Activated CD8-positive, alpha-beta T cell treated with anti-CD3 and anti-CD28 coated beads, Interleukin-2, amount 10 ng/mL, durations not matched to agents 7 days and 5 days (primary cell): ENCODE results near the gene RASSF3. TPM values are rescaled to one million over a fixed set of nuclear protein-coding genes. Genes with fewer than 3 reads are reported as not detected.

Experiments used
- ATAC-seq: fragments of 150-1000 bp; cut with Tn5 transposase; one replicate; pipeline ENCODE4 v1.10.0; 2021; ENCODE audit warnings: moderate library complexity
- CTCF ChIA-PET: fragments of 350-600 bp; sonication (Branson Sonifier 250); formaldehyde crosslinking; loops from one replicate; lab custom pipeline; 2021; ENCODE audit warnings: antibody characterized with exemption; lab: Charles Lee
- POLR2A ChIA-PET: fragments of 350-600 bp; sonication (Branson Sonifier 250); formaldehyde crosslinking; loops from one replicate; lab custom pipeline; 2021; ENCODE audit warnings: antibody characterized with exemption; lab: Charles Lee
- DNase-seq: peaks from one replicate; pipeline ENCODE4 v3.0.0-alpha.2; 2020
- H3K27ac Mint-ChIP-seq: one replicate; pipeline ENCODE4 v1.8.0; 2021; ENCODE audit warnings: mild to moderate bottlenecking, mixed read lengths
- H3K27me3 Mint-ChIP-seq: one replicate; pipeline ENCODE4 v1.8.0; 2021; ENCODE audit warnings: low read depth, mixed read lengths
- H3K36me3 Mint-ChIP-seq: one replicate; pipeline ENCODE4 v1.8.0; 2021; ENCODE audit warnings: low read depth, mixed read lengths
- H3K4me1 Mint-ChIP-seq: one replicate; pipeline ENCODE4 v1.8.0; 2021; ENCODE audit warnings: low read depth, mixed read lengths
- H3K4me3 Mint-ChIP-seq: one replicate; pipeline ENCODE4 v1.8.0; 2021; ENCODE audit warnings: mild to moderate bottlenecking, mixed read lengths
- H3K9me3 Mint-ChIP-seq: one replicate; pipeline ENCODE4 v1.8.0; 2022; ENCODE audit warnings: mixed read lengths; ENCODE audit not compliant: insufficient read depth
- total RNA-seq, 2 experiments: library from RNA; stranded (reverse); gene quantifications; one replicate each; pipeline ENCODE4 v1.2.3, GENCODE V29; 2021

The RASSF3 gene
- total RNA-seq, 2 experiments from 2014 or later: 61.7 to 63.7 TPM

- ChIA-PET CTCF (interaction anchor here (0.8 to 1.5 kb wide), 8 partner anchors 8 to 111 kb away, joined by 3 to 7 read pairs (median 4); no protein-coding TSS in a partner anchor), POLR2A (interaction anchor here (0.5 to 1.6 kb wide), 6 partner anchors 10 to 49 kb away, joined by 3 to 5 read pairs (median 3); no protein-coding TSS in a partner anchor)
- Mint-ChIP-seq H3K9me3 (no peaks in the 10 kb centered on the region), H3K27me3 (no peaks in the 10 kb centered on the region), H3K4me1 (peaks cover 60% of the 10 kb centered on the region), H3K27ac (no peak overlapping the region), H3K36me3 (peaks cover 28% of the 10 kb centered on the region), H3K4me3 (no peak overlapping the region)
- DNase-seq (no peak), ATAC-seq (no peak)
These were observed 50.1 kb downstream of the RASSF3 start for GRCh38 chr12:64660237-64661018.

- ChIA-PET POLR2A (no interaction called here), CTCF (interaction anchor here (1.6 to 2.0 kb wide), 2 partner anchors 21 to 114 kb away, joined by 3 to 7 read pairs; no protein-coding TSS in a partner anchor)
- ATAC-seq (no peak), DNase-seq (no peak)
- Mint-ChIP-seq H3K4me3 (no peak overlapping the region), H3K27ac (no peak overlapping the region), H3K36me3 (peaks cover 23% of the 10 kb centered on the region), H3K9me3 (no peaks in the 10 kb centered on the region), H3K4me1 (peaks cover 72% of the 10 kb centered on the region), H3K27me3 (no peaks in the 10 kb centered on the region)
These were observed 52.7 kb downstream of the RASSF3 start for GRCh38 chr12:64663015-64663414.

GRCh38 chr12:64665514-64665913, 55.2 kb downstream of the RASSF3 start:
- Mint-ChIP-seq H3K27ac (peak overlapping the region; percentile 60), H3K36me3 (peaks cover 15% of the 10 kb centered on the region), H3K9me3 (no peaks in the 10 kb centered on the region), H3K4me3 (peak overlapping the region; percentile 40), H3K27me3 (no peaks in the 10 kb centered on the region), H3K4me1 (peaks cover 74% of the 10 kb centered on the region)
- CTCF ChIA-PET: interaction anchor here (0.6 to 1.4 kb wide), 4 partner anchors 9 to 78 kb away, joined by 3 to 5 read pairs (median 4); no protein-coding TSS in a partner anchor
- ATAC-seq: peak; percentile 23
- POLR2A ChIA-PET: interaction anchor here (0.5 to 0.9 kb wide), 2 partner anchors 24 to 55 kb away, joined by 3 read pairs; partner anchors contain the start of gene RASSF3
- DNase-seq: peak; percentile 52

GRCh38 chr12:64666054-64666914, 56.0 kb downstream of the RASSF3 start:
- Mint-ChIP-seq H3K27ac (peak overlapping the region; percentile 60), H3K4me3 (peak overlapping the region; percentile 40), H3K27me3 (no peaks in the 10 kb centered on the region), H3K9me3 (no peaks in the 10 kb centered on the region), H3K4me1 (peaks cover 75% of the 10 kb centered on the region), H3K36me3 (peaks cover 12% of the 10 kb centered on the region)
- DNase-seq (no peak), ATAC-seq (no peak)
- POLR2A ChIA-PET: interaction anchor here (0.9 kb wide), 1 partner anchor 56 kb away, joined by 3 read pairs; the partner anchor contains the start of gene RASSF3
- CTCF ChIA-PET: interaction anchor here (0.6 to 1.4 kb wide), 4 partner anchors 8 to 77 kb away, joined by 3 to 5 read pairs (median 4); no protein-coding TSS in a partner anchor

GRCh38 chr12:64667793-64668192, 57.5 kb downstream of the RASSF3 start:
- Mint-ChIP-seq H3K4me1 (peaks cover 78% of the 10 kb centered on the region), H3K36me3 (peaks cover 14% of the 10 kb centered on the region), H3K4me3 (peak overlapping the region; percentile 87), H3K27ac (peak overlapping the region; percentile 98), H3K9me3 (no peaks in the 10 kb centered on the region), H3K27me3 (no peaks in the 10 kb centered on the region)
- ATAC-seq: no peak
- DNase-seq: no peak
- CTCF ChIA-PET: interaction anchor here (0.8 to 4.2 kb wide), 4 partner anchors 12 to 59 kb away, joined by 3 to 54 read pairs (median 25); partner anchors contain the start of gene RASSF3
- POLR2A ChIA-PET: interaction anchor here (3.7 kb wide), 2 partner anchors 14 to 57 kb away, joined by 24 to 71 read pairs; partner anchors contain the start of gene RASSF3

GRCh38 chr12:64669270-64669842, 59.1 kb downstream of the RASSF3 start:
- DNase-seq (peak; percentile 67), ATAC-seq (peak; percentile 85)
- ChIA-PET CTCF (interaction anchor here (0.6 to 4.2 kb wide), 10 partner anchors 9 to 120 kb away, joined by 3 to 54 read pairs (median 6); no protein-coding TSS in a partner anchor), POLR2A (interaction anchor here (0.6 to 3.7 kb wide), 7 partner anchors 8 to 63 kb away, joined by 3 to 71 read pairs (median 5); partner anchors contain the start of gene RASSF3)
- H3K4me3 Mint-ChIP-seq: peak overlapping the region; percentile 87
- no peaks in the 10 kb centered on the region for H3K9me3 Mint-ChIP-seq
- H3K36me3 Mint-ChIP-seq: peaks cover 28% of the 10 kb centered on the region
- no peaks in the 10 kb centered on the region for H3K27me3 Mint-ChIP-seq
- peak overlapping the region; percentile 98 for H3K27ac Mint-ChIP-seq
- peaks cover 91% of the 10 kb centered on the region for H3K4me1 Mint-ChIP-seq

- Mint-ChIP-seq H3K4me1 (peaks cover 90% of the 10 kb centered on the region), H3K4me3 (peak overlapping the region; percentile 87), H3K27me3 (no peaks in the 10 kb centered on the region), H3K27ac (peak overlapping the region; percentile 98), H3K36me3 (peaks cover 28% of the 10 kb centered on the region), H3K9me3 (no peaks in the 10 kb centered on the region)
- ChIA-PET POLR2A (interaction anchor here (0.6 to 3.7 kb wide), 7 partner anchors 9 to 64 kb away, joined by 3 to 71 read pairs (median 5); partner anchors contain the start of gene RASSF3), CTCF (interaction anchor here (0.8 to 4.2 kb wide), 9 partner anchors 10 to 121 kb away, joined by 3 to 54 read pairs (median 7); no protein-coding TSS in a partner anchor)
- ATAC-seq (no peak), DNase-seq (peak; percentile 43)
These were observed 59.7 kb downstream of the RASSF3 start for GRCh38 chr12:64670019-64670418.

GRCh38 chr12:64670919-64671639, 60.8 kb downstream of the RASSF3 start:
- H3K36me3 Mint-ChIP-seq: peaks cover 32% of the 10 kb centered on the region
- CTCF ChIA-PET: interaction anchor here (2.8 to 4.2 kb wide), 3 partner anchors 9 to 122 kb away, joined by 10 to 54 read pairs (median 41); no protein-coding TSS in a partner anchor
- ATAC-seq (no peak), DNase-seq (peak; percentile 39)
- peak overlapping the region; percentile 87 for H3K4me3 Mint-ChIP-seq
- no peaks in the 10 kb centered on the region for H3K27me3 Mint-ChIP-seq
- POLR2A ChIA-PET: interaction anchor here (3.7 kb wide), 1 partner anchor 10 kb away, joined by 71 read pairs; no protein-coding TSS in a partner anchor
- H3K9me3 Mint-ChIP-seq: no peaks in the 10 kb centered on the region
- peak overlapping the region; percentile 98 for H3K27ac Mint-ChIP-seq
- H3K4me1 Mint-ChIP-seq: peaks cover 90% of the 10 kb centered on the region

GRCh38 chr12:64671681-64672080, 61.4 kb downstream of the RASSF3 start:
- Mint-ChIP-seq H3K4me3 (peak overlapping the region; percentile 87), H3K27me3 (no peaks in the 10 kb centered on the region), H3K4me1 (peaks cover 89% of the 10 kb centered on the region), H3K36me3 (peaks cover 30% of the 10 kb centered on the region), H3K27ac (peak overlapping the region; percentile 98), H3K9me3 (no peaks in the 10 kb centered on the region)
- ChIA-PET CTCF (no interaction called here), POLR2A (no interaction called here)
- ATAC-seq (no peak), DNase-seq (no peak)

GRCh38 chr12:64672925-64673409, 62.7 kb downstream of the RASSF3 start:
- ChIA-PET POLR2A (no interaction called here), CTCF (interaction anchor here (1.0 to 2.1 kb wide), 4 partner anchors 10 to 124 kb away, joined by 3 to 8 read pairs (median 6); no protein-coding TSS in a partner anchor)
- H3K4me3 Mint-ChIP-seq: peak overlapping the region; percentile 54
- no peaks in the 10 kb centered on the region for H3K27me3 Mint-ChIP-seq
- H3K9me3 Mint-ChIP-seq: no peaks in the 10 kb centered on the region
- H3K27ac Mint-ChIP-seq: peak overlapping the region; percentile 86
- ATAC-seq: no peak
- H3K4me1 Mint-ChIP-seq: peaks cover 89% of the 10 kb centered on the region
- no peak for DNase-seq
- peaks cover 28% of the 10 kb centered on the region for H3K36me3 Mint-ChIP-seq
